GM19463 (cell line): ENCODE data around the gene RGS6.
A peak's percentile ranks its signal among the peaks of the same experiment; 100 is the strongest.
"Not testable (repeated sequence)": the region's sequence is repeated elsewhere in the genome, so short reads cannot be mapped to it uniquely, and the experiment has no call there.

Experiments used
- ATAC-seq: cut with Tn5 transposase; IDR thresholded peaks from one replicate; pipeline ENCODE4 v1.9.1; 2021; ENCODE audit warnings: mild to moderate bottlenecking, moderate library complexity; ENCODE audit not compliant: unreplicated experiment

RGS6 gene

GRCh38 chr14:72443256-72443655 is 511.0 kb downstream of the RGS6 start:
- no peak for ATAC-seq

- no peak for ATAC-seq
Measured at GRCh38 chr14:72443991-72444441, 511.8 kb downstream of the RGS6 start.

GRCh38 chr14:72444701-72445100 is 512.5 kb downstream of the RGS6 start:
- ATAC-seq, result no peak

GRCh38 chr14:72448212-72448611 is 516.0 kb downstream of the RGS6 start:
- no peak for ATAC-seq

- no peak for ATAC-seq
Measured at GRCh38 chr14:72450473-72451044, 518.3 kb downstream of the RGS6 start.

- peak; percentile 75 for ATAC-seq
Measured at GRCh38 chr14:72451054-72451972, 519.1 kb downstream of the RGS6 start.

- ATAC-seq, result no peak
Measured at GRCh38 chr14:72452774-72453173, 520.5 kb downstream of the RGS6 start.

- ATAC-seq, result no peak
Measured at GRCh38 chr14:72454388-72455160, 522.3 kb downstream of the RGS6 start.

- ATAC-seq, result no peak
Measured at GRCh38 chr14:72457641-72458040, 525.4 kb downstream of the RGS6 start.

GRCh38 chr14:72462056-72462455 is 529.8 kb downstream of the RGS6 start:
- ATAC-seq, result no peak

GRCh38 chr14:72463291-72463866 is 531.1 kb downstream of the RGS6 start:
- no peak for ATAC-seq

GRCh38 chr14:72464226-72464625 is 532.0 kb downstream of the RGS6 start:
- ATAC-seq, result no peak

GRCh38 chr14:72466325-72466724 is 534.1 kb downstream of the RGS6 start:
- ATAC-seq, result no peak

- no peak for ATAC-seq
Measured at GRCh38 chr14:72471346-72471745, 539.1 kb downstream of the RGS6 start.

- ATAC-seq, result no peak
Measured at GRCh38 chr14:72472845-72473244, 540.6 kb downstream of the RGS6 start.

GRCh38 chr14:72476657-72477499 is 544.6 kb downstream of the RGS6 start:
- ATAC-seq, result peak; percentile 84

- ATAC-seq, result not testable (repeated sequence)
Measured at GRCh38 chr14:72477578-72477977, 545.3 kb downstream of the RGS6 start.

- no peak for ATAC-seq
Measured at GRCh38 chr14:72478471-72478893, 546.3 kb downstream of the RGS6 start.

GRCh38 chr14:72479461-72479931 is 547.3 kb downstream of the RGS6 start:
- no peak for ATAC-seq
